HepG2 (cell line): ENCODE data around the gene ALOX5. TPM values are rescaled to one million over a fixed set of nuclear protein-coding genes. Genes with fewer than 3 reads are reported as not detected.

Experiments used
- CREM ChIP-seq, 2 experiments: sonication (generic) in 1 of 2; formaldehyde crosslinking in 1 of 2; IDR thresholded peaks; 2 replicates each; pipeline versions ENCODE4 v1.4.0 to v1.6.1; 2016 to 2020; ENCODE audit warnings: antibody characterized with exemption in 1 of 2, mild to moderate bottlenecking in 1 of 2, missing genetic modification reagents in 1 of 2
- HOXA3 ChIP-seq: sonication (generic); formaldehyde crosslinking; IDR thresholded peaks from 2 replicates; pipeline ENCODE4 v1.5.0; 2020; ENCODE audit warnings: missing genetic modification reagents
- KDM2A ChIP-seq: sonication (generic); formaldehyde crosslinking; IDR thresholded peaks from 2 replicates; pipeline ENCODE4 v1.4.0; 2020; ENCODE audit warnings: low read depth, missing genetic modification reagents, borderline replicate concordance
- MATR3 ChIP-seq: sonication (generic); formaldehyde crosslinking; IDR thresholded peaks from 2 replicates; pipeline ENCODE4 v1.4.0; 2020; ENCODE audit warnings: missing genetic modification reagents
- NKX3-1 ChIP-seq: sonication (generic); formaldehyde crosslinking; IDR thresholded peaks from 2 replicates; pipeline ENCODE4 v1.5.0; 2020; ENCODE audit warnings: missing genetic modification reagents
- RAD51 ChIP-seq: fragments of 450-650 bp; IDR thresholded peaks from 2 replicates; pipeline ENCODE4 v1.6.1; 2016; ENCODE audit warnings: borderline replicate concordance
- TOE1 ChIP-seq: sonication (generic); formaldehyde crosslinking; IDR thresholded peaks from 2 replicates; pipeline ENCODE4 v1.4.0; 2020; ENCODE audit warnings: mild to moderate bottlenecking, missing genetic modification reagents
- YEATS2 ChIP-seq: sonication (generic); formaldehyde crosslinking; IDR thresholded peaks from 2 replicates; pipeline ENCODE4 v1.4.0; 2020; ENCODE audit warnings: missing genetic modification reagents, borderline replicate concordance
- ZNF441 ChIP-seq: sonication (generic); formaldehyde crosslinking; IDR thresholded peaks from 2 replicates; pipeline ENCODE4 v1.7.0; 2021; ENCODE audit warnings: missing genetic modification reagents, borderline replicate concordance
- ZNF530 ChIP-seq: sonication (generic); formaldehyde crosslinking; IDR thresholded peaks from 2 replicates; pipeline ENCODE4 v1.5.0; 2020; ENCODE audit warnings: low read depth, mild to moderate bottlenecking, missing genetic modification reagents
- ZNF782 ChIP-seq: sonication (generic); formaldehyde crosslinking; IDR thresholded peaks from 2 replicates; pipeline ENCODE4 v1.4.0; 2020; ENCODE audit warnings: missing genetic modification reagents, mild to moderate bottlenecking, borderline replicate concordance
- ZNF891 ChIP-seq: sonication (generic); formaldehyde crosslinking; IDR thresholded peaks from 2 replicates; pipeline ENCODE4 v1.5.0; 2020; ENCODE audit warnings: mild to moderate bottlenecking, missing genetic modification reagents
- polyA plus RNA-seq, 8 experiments: library from polyadenylated mRNA; depleted of rRNA in 3 of 8; stranded (reverse) in 7 of 8; unstranded in 1 of 8; fragments of >200 nt; fragmentation: Illumina TruSeq in 4 of 8; extraction: Trizol in 4 of 8; gene quantifications; 2 replicates each; pipeline versions ENCODE4 v1.2.1 to v1.2.3, GENCODE V29; 2011 to 2016; ENCODE audit warnings: low read depth in 4 of 8, missing spikeins in 1 of 8, mixed read lengths in 1 of 8; ENCODE audit not compliant: insufficient read depth in 1 of 8
- total RNA-seq, 5 experiments: library from RNA; depleted of rRNA; stranded (reverse); fragments of >200 nt; fragmentation: Illumina TruSeq; extraction: Trizol; gene quantifications; 2 replicates each; pipeline ENCODE4 v1.2.3, GENCODE V29; 2016; ENCODE audit warnings: low read depth in 1 of 5
- TF ChIP-seq, protein P1 (sequence below): sonication (generic); formaldehyde crosslinking; IDR thresholded peaks from 2 replicates; pipeline ENCODE4 v1.4.0; 2020; ENCODE audit warnings: mild to moderate bottlenecking, missing genetic modification reagents
- TF ChIP-seq, protein P2 (sequence below): sonication (generic); formaldehyde crosslinking; IDR thresholded peaks from 2 replicates; pipeline ENCODE4 v1.4.0; 2020; ENCODE audit warnings: missing genetic modification reagents
- TF ChIP-seq, protein P3 (sequence below): IDR thresholded peaks from 2 replicates; pipeline ENCODE4 v1.6.1; 2012; ENCODE audit warnings: low read length, improper control_type of control experiment
- TF ChIP-seq, protein P4 (sequence below): IDR thresholded peaks from 2 replicates; pipeline ENCODE4 v1.6.1; 2016; ENCODE audit warnings: missing compliant biosample characterization, missing genetic modification reagents, borderline replicate concordance

The ALOX5 gene
- total and polyA plus RNA-seq, 2 of the 13 experiments (the other 11 are each of a cell fraction or from before 2014, with no cell fraction given), result 0.04 TPM; not detected in 1

DNA sequence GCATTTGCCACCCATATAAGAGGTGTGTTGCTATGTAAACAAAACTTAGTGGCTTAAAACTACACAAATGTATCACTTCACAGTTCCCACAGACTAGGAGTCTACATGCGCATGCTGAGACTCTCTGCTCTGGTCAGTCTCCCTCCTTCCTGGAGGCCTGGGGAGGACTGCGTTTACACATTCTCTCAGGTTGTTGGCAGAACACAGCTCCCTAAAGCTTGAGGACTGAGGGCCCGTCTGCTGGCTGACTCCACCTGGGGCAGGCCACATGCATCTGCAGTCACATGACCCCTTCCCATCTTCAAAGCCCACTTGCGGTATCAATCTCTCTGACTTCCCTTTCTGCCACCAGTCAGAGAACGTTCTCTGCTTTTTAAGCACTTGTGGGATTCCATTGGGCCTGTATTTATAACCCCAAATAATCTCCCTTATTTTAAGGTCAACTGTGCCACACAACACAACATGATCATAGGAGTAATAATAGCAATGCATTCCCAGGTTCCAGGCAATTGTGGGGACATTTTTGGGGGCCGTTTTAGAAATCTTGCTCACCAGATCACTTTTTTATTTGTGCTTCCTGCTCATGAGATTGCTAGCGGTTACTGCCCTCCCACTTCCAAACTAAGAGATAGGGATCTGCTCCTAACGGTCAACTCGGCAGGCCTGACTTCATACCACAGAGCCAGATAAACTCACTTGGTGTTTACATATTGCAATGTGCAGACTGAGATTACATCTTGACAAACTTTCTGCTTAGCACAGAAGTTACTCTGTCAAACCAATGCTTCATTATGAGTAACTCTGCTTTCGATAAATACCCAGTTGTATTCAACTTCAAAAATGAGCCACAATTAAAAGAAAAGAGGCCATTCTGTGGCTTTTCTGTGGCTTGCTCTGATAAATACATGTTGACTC is 96.3 kb downstream of the ALOX5 start (continued):
- TF ChIP-seq, protein P1, sequence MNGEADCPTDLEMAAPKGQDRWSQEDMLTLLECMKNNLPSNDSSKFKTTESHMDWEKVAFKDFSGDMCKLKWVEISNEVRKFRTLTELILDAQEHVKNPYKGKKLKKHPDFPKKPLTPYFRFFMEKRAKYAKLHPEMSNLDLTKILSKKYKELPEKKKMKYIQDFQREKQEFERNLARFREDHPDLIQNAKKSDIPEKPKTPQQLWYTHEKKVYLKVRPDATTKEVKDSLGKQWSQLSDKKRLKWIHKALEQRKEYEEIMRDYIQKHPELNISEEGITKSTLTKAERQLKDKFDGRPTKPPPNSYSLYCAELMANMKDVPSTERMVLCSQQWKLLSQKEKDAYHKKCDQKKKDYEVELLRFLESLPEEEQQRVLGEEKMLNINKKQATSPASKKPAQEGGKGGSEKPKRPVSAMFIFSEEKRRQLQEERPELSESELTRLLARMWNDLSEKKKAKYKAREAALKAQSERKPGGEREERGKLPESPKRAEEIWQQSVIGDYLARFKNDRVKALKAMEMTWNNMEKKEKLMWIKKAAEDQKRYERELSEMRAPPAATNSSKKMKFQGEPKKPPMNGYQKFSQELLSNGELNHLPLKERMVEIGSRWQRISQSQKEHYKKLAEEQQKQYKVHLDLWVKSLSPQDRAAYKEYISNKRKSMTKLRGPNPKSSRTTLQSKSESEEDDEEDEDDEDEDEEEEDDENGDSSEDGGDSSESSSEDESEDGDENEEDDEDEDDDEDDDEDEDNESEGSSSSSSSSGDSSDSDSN, result peak; percentile 38; the same call in 1 of the 2 replicates
- TF ChIP-seq ZNF891 (CRISPR knock-in tag) (no peak), HOXA3 (CRISPR knock-in tag) (0 out of 2 replicates have a peak, but pooled peaks have one; percentile 45), CREM (IDR thresholded peaks at IDR 0.05) (peak; percentile 44; the same call in 1 of the 2 replicates), CREM (CRISPR knock-in tag; IDR thresholded peaks at IDR 0.05) (no peak), YEATS2 (CRISPR knock-in tag) (0 out of 2 replicates have a peak, but pooled peaks have one; percentile 8), ZNF530 (CRISPR knock-in tag) (no peak), MATR3 (CRISPR knock-in tag) (no peak), NKX3-1 (CRISPR knock-in tag) (no peak), TOE1 (CRISPR knock-in tag) (no peak), KDM2A (CRISPR knock-in tag) (peak; percentile 39; the same call in 1 of the 2 replicates), RAD51 (peak; percentile 58), ZNF782 (CRISPR knock-in tag) (no peak), ZNF441 (CRISPR knock-in tag) (peak; percentile 31; the same call in 1 of the 2 replicates)
- TF ChIP-seq, protein P2, sequence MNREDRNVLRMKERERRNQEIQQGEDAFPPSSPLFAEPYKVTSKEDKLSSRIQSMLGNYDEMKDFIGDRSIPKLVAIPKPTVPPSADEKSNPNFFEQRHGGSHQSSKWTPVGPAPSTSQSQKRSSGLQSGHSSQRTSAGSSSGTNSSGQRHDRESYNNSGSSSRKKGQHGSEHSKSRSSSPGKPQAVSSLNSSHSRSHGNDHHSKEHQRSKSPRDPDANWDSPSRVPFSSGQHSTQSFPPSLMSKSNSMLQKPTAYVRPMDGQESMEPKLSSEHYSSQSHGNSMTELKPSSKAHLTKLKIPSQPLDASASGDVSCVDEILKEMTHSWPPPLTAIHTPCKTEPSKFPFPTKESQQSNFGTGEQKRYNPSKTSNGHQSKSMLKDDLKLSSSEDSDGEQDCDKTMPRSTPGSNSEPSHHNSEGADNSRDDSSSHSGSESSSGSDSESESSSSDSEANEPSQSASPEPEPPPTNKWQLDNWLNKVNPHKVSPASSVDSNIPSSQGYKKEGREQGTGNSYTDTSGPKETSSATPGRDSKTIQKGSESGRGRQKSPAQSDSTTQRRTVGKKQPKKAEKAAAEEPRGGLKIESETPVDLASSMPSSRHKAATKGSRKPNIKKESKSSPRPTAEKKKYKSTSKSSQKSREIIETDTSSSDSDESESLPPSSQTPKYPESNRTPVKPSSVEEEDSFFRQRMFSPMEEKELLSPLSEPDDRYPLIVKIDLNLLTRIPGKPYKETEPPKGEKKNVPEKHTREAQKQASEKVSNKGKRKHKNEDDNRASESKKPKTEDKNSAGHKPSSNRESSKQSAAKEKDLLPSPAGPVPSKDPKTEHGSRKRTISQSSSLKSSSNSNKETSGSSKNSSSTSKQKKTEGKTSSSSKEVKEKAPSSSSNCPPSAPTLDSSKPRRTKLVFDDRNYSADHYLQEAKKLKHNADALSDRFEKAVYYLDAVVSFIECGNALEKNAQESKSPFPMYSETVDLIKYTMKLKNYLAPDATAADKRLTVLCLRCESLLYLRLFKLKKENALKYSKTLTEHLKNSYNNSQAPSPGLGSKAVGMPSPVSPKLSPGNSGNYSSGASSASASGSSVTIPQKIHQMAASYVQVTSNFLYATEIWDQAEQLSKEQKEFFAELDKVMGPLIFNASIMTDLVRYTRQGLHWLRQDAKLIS (CRISPR knock-in tag), result no peak
- TF ChIP-seq, protein P3, sequence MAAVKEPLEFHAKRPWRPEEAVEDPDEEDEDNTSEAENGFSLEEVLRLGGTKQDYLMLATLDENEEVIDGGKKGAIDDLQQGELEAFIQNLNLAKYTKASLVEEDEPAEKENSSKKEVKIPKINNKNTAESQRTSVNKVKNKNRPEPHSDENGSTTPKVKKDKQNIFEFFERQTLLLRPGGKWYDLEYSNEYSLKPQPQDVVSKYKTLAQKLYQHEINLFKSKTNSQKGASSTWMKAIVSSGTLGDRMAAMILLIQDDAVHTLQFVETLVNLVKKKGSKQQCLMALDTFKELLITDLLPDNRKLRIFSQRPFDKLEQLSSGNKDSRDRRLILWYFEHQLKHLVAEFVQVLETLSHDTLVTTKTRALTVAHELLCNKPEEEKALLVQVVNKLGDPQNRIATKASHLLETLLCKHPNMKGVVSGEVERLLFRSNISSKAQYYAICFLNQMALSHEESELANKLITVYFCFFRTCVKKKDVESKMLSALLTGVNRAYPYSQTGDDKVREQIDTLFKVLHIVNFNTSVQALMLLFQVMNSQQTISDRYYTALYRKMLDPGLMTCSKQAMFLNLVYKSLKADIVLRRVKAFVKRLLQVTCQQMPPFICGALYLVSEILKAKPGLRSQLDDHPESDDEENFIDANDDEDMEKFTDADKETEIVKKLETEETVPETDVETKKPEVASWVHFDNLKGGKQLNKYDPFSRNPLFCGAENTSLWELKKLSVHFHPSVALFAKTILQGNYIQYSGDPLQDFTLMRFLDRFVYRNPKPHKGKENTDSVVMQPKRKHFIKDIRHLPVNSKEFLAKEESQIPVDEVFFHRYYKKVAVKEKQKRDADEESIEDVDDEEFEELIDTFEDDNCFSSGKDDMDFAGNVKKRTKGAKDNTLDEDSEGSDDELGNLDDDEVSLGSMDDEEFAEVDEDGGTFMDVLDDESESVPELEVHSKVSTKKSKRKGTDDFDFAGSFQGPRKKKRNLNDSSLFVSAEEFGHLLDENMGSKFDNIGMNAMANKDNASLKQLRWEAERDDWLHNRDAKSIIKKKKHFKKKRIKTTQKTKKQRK, result no peak
- TF ChIP-seq, protein P4, sequence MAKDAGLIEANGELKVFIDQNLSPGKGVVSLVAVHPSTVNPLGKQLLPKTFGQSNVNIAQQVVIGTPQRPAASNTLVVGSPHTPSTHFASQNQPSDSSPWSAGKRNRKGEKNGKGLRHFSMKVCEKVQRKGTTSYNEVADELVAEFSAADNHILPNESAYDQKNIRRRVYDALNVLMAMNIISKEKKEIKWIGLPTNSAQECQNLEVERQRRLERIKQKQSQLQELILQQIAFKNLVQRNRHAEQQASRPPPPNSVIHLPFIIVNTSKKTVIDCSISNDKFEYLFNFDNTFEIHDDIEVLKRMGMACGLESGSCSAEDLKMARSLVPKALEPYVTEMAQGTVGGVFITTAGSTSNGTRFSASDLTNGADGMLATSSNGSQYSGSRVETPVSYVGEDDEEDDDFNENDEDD (CRISPR knock-in tag), result no peak
